AG04449 (cell line): Measurements from ENCODE around the gene TOMM5.

ENCODE experiments used
- CTCF ChIA-PET: fragments of 350-600 bp; formaldehyde crosslinking; extraction: SDS; loops from one replicate; lab custom pipeline; 2021; ENCODE audit warnings: antibody characterized with exemption; lab: Yijun Ruan, JAX
- POLR2A ChIA-PET: fragments of 400-600, 350-600 bp; formaldehyde crosslinking; extraction: SDS; loops from one replicate; lab custom pipeline; 2020; ENCODE audit warnings: antibody characterized with exemption, inconsistent platforms; lab: Yijun Ruan, JAX
- DNase-seq: peaks from one replicate; pipeline ENCODE4 v3.0.0-alpha.2; 2010; ENCODE audit warnings: low read depth, low spot score
- H3K4me3 ChIP-seq: 2 replicates; pipeline ENCODE4 v1.5.1; 2011; ENCODE audit warnings: low read depth, mild to moderate bottlenecking, control low read depth, low read length
- TF ChIP-seq, protein P1 (sequence below): IDR thresholded peaks from one replicate; pipeline ENCODE4 v1.5.1; 2011; ENCODE audit warnings: mild to moderate bottlenecking, moderate library complexity, low read length, control low read depth, inconsistent platforms; ENCODE audit not compliant: insufficient read depth; ENCODE audit errors: missing control alignments

The TOMM5 gene

DNA sequence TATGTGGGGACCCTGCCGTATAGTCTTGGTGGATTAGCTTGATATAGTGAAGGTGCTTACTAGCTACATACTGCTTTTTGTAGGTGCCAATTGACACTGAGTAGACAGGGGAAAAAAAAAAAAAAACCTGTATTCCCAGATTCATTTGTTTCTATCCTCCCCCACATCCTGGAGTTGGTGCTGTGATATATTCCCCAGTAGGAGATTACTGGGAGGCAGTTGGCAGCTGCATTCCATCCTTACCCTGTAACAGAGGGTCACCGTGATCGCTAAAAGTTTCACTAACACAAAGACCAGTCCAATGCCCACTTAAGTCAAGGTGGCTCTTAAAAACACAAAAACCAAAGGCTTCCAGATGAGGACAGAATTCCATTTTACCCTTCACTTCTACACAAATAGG lies 27.4 kb upstream of the TOMM5 start:
- TF ChIP-seq, protein P1, sequence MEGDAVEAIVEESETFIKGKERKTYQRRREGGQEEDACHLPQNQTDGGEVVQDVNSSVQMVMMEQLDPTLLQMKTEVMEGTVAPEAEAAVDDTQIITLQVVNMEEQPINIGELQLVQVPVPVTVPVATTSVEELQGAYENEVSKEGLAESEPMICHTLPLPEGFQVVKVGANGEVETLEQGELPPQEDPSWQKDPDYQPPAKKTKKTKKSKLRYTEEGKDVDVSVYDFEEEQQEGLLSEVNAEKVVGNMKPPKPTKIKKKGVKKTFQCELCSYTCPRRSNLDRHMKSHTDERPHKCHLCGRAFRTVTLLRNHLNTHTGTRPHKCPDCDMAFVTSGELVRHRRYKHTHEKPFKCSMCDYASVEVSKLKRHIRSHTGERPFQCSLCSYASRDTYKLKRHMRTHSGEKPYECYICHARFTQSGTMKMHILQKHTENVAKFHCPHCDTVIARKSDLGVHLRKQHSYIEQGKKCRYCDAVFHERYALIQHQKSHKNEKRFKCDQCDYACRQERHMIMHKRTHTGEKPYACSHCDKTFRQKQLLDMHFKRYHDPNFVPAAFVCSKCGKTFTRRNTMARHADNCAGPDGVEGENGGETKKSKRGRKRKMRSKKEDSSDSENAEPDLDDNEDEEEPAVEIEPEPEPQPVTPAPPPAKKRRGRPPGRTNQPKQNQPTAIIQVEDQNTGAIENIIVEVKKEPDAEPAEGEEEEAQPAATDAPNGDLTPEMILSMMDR, result no peak
- POLR2A ChIA-PET, result interaction anchor here (1.5 kb wide), 1 partner anchor 28 kb away, joined by 7 read pairs; the partner anchor contains the start of gene TOMM5
- no peak overlapping the region for H3K4me3 ChIP-seq
- DNase-seq, result no peak
- CTCF ChIA-PET, result no interaction called here

DNA sequence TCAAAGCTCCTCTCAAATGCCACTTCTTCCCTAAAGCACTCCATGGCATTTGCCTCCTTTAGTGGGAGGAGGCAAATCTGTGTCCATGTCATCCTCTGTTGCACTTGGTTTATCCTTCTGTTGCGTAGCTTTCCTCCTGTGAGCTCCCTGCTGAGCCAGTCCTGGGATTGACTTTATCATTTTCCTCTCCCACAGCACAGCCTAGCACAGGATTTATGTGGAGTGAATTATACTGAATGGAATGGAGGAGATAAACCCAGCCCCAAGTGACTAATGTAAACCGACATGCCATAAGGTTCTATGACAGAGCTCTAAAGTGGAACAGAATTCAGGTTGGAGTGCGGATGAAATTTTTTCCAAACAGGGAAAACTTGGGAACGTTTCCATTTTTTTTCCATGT lies 26.4 kb upstream of the TOMM5 start:
- TF ChIP-seq, protein P1, result no peak
- peak; percentile 52 for DNase-seq
- no peak overlapping the region for H3K4me3 ChIP-seq
- ChIA-PET POLR2A (interaction anchor here (0.9 to 1.5 kb wide), 2 partner anchors 27 to 44 kb away, joined by 4 to 7 read pairs; partner anchors contain the start of gene TOMM5), CTCF (no interaction called here)

DNA sequence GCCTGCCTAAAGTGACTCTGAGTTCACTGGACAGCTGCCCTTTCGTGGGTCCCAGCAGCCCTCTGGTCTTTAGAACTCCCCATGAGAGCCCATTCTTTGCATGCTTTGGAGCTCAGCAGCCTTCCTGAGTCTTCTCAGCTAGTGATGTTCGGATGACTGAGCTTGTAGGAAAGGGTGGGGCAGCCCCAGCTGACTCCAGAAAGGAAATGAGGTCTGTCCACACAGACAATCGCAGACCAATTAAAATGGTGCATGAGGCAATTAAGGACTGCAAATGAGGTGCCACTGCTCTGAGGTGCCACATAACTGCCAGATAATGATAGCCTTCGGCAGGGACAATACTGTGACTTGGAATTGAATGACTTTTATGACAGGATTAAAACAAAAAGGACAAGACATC lies 25.4 kb upstream of the TOMM5 start:
- H3K4me3 ChIP-seq, result no peak overlapping the region
- ChIA-PET CTCF (no interaction called here), POLR2A (no interaction called here)
- TF ChIP-seq, protein P1, result no peak
- peak; percentile 33 for DNase-seq

DNA sequence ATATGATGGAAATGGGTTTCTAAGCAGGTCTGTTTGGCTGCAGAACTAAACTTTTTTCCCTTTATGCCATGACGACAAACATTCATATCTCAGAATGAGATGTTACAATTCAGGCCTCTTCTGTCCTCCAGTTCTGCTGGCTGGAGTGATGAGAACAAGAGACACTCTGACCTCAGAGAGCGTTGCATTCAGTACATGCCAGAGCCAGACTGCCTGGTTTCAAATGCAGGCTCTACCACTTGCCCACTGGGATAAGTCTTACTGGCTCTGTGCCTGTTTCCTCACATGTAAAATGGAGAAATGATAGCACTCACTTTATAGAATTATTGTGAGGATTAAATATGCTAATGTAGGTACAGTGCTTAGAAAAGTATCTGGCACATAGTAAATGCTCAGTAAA lies 24.8 kb upstream of the TOMM5 start:
- TF ChIP-seq, protein P1, result no peak
- POLR2A ChIA-PET, result no interaction called here
- CTCF ChIA-PET, result no interaction called here
- no peak for DNase-seq
- H3K4me3 ChIP-seq, result no peak overlapping the region

DNA sequence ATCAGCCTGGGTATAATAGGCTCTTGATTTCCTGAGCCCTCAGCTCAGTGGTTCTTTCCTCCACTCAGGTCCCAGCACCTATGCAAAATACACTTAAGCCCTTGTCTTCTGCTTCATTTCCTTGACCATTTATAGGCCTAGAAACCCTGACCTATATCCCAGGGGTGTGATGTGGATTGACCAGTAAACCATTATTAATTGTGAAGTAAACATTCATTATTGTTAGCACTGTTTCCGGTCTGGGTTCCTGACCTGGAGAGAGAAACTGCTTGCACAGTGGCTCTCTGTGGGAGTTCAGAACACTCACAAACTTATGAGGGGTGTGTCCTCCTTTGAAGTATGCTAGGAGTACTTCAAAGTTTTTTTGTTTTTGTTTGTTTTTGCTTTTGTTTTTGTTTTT lies 19.6 kb upstream of the TOMM5 start:
- DNase-seq, result no peak
- ChIA-PET CTCF (interaction anchor here (0.9 to 1.3 kb wide), 2 partner anchors 10 to 16 kb away, joined by 4 to 5 read pairs; no protein-coding TSS in a partner anchor), POLR2A (no interaction called here)
- TF ChIP-seq, protein P1, result no peak
- no peak overlapping the region for H3K4me3 ChIP-seq

DNA sequence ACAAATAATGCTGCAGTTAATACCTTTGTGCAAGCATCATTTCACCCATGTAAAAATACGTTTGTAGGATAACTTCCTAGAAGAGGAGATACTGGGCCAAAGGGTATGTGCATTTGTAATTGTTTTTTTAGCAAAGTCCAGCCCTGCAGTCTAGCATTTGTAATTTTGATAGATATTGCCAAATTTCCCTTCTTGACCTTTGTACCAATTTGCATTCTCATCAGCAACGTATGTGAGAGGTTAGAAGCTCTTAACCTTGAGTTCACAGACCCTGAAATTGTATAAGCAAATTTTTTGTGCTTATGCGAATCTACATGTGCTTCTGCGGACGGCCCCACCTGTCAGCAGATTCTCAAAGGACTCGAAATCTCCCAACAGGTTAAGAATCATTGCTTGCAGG lies 18.6 kb upstream of the TOMM5 start:
- POLR2A ChIA-PET, result no interaction called here

More for the DNA sequence above, 18.6 kb upstream of the TOMM5 start:
- TF ChIP-seq, protein P1, result no peak
- H3K4me3 ChIP-seq, result no peak overlapping the region
- DNase-seq, result no peak
- CTCF ChIA-PET, result interaction anchor here (0.9 to 1.3 kb wide), 2 partner anchors 9 to 15 kb away, joined by 4 to 5 read pairs; no protein-coding TSS in a partner anchor
